ENCODE measurements around the gene TMEM9. TPM values are rescaled to one million over a fixed set of nuclear protein-coding genes. Genes with fewer than 3 reads are reported as not detected.

TMEM9 gene
- total RNA-seq, 1 experiment from 2014 or later: 435 TPM

GRCh38 chr1:201098992-201099677 lies 55.1 kb downstream of the TMEM9 start:
- no peak; the same call in 1 of the 2 replicates for ATAC-seq

GRCh38 chr1:201096977-201097856 lies 57.1 kb downstream of the TMEM9 start:
- Histone ChIP-seq H3K36me3 (ENCODE audit: low read depth, low read length) (no peaks in the 10 kb centered on the region), H3K27me3 (ENCODE audit: low read length) (peaks cover 91% of the 10 kb centered on the region), H3K79me2 (ENCODE audit: low read length) (no peaks in the 10 kb centered on the region), H3K4me3 (ENCODE audit: low read length) (no peak overlapping the region), H2AFZ (ENCODE audit: low read length) (no peak overlapping the region), H3K27ac (ENCODE audit: low read length) (no peak overlapping the region), H3K4me2 (ENCODE audit: low read length) (no peak overlapping the region), H3K9ac (ENCODE audit: low read length) (no peak overlapping the region), H3K9me2 (replicated peaks; ENCODE audit: low read length) (no peaks in the 10 kb centered on the region), H3K9me3 (ENCODE audit: low read length) (no peaks in the 10 kb centered on the region), H3F3A (ENCODE audit: low read length, unreplicated experiment) (no peaks in the 10 kb centered on the region), H4K20me1 (ENCODE audit: low read length) (no peaks in the 10 kb centered on the region), H3K4me1 (ENCODE audit: insufficient read depth, low read length) (no peaks in the 10 kb centered on the region)
- TF ChIP-seq CTCF (conservative IDR thresholded peaks at IDR 0.05; ENCODE audit: low read depth, low read length): no peak
- TF ChIP-seq EZH2phosphoT487 (IDR thresholded peaks at IDR 0.05; ENCODE audit: borderline replicate concordance, low read length): no peak
- no peak for TF ChIP-seq EZH2 (IDR thresholded peaks at IDR 0.05; ENCODE audit: low read length, unreplicated experiment)
- intact Hi-C loops (cut with micrococcal nuclease): no loop called here
- CTCF ChIA-PET: interaction anchor here (0.6 kb wide), 1 partner anchor 133 kb away, joined by 3 read pairs; no protein-coding TSS in a partner anchor
- ATAC-seq: no peak
- no TSS peak for BruUV-seq (replicated peaks)
- DNase-seq: no peak
- POLR2A ChIA-PET (ENCODE audit: unreplicated experiment): no interaction called here

More at GRCh38 chr1:201098992-201099677, 55.1 kb downstream of the TMEM9 start:
- BruUV-seq (replicated peaks): no TSS peak
- H3K27me3 ChIP-seq (ENCODE audit: low read length): peaks cover 84% of the 10 kb centered on the region
- ChIA-PET CTCF (interaction anchor here (0.6 to 0.7 kb wide), 2 partner anchors 22 to 119 kb away, joined by 3 to 4 read pairs; no protein-coding TSS in a partner anchor), POLR2A (ENCODE audit: unreplicated experiment) (no interaction called here)
- no peaks in the 10 kb centered on the region for H3K9me3 ChIP-seq (ENCODE audit: low read length)
- H3K4me3 ChIP-seq (ENCODE audit: low read length): no peak overlapping the region
- no peaks in the 10 kb centered on the region for H3F3A ChIP-seq (ENCODE audit: low read length, unreplicated experiment)
- no peaks in the 10 kb centered on the region for H3K79me2 ChIP-seq (ENCODE audit: low read length)
- H3K36me3 ChIP-seq (ENCODE audit: low read depth, low read length): no peaks in the 10 kb centered on the region
- TF ChIP-seq CTCF (conservative IDR thresholded peaks at IDR 0.05; ENCODE audit: low read depth, low read length): no peak
- no peak for TF ChIP-seq EZH2phosphoT487 (IDR thresholded peaks at IDR 0.05; ENCODE audit: borderline replicate concordance, low read length)
- no peak for TF ChIP-seq EZH2 (IDR thresholded peaks at IDR 0.05; ENCODE audit: low read length, unreplicated experiment)
- no peaks in the 10 kb centered on the region for H3K4me1 ChIP-seq (ENCODE audit: insufficient read depth, low read length)
- DNase-seq: no peak
- no peak overlapping the region for H2AFZ ChIP-seq (ENCODE audit: low read length)
- no peaks in the 10 kb centered on the region for H3K9me2 ChIP-seq (replicated peaks; ENCODE audit: low read length)
- H3K9ac ChIP-seq (ENCODE audit: low read length): no peak overlapping the region
- no peak overlapping the region for H3K27ac ChIP-seq (ENCODE audit: low read length)
- H4K20me1 ChIP-seq (ENCODE audit: low read length): no peaks in the 10 kb centered on the region
- intact Hi-C loops (cut with micrococcal nuclease): no loop called here
- no peak overlapping the region for H3K4me2 ChIP-seq (ENCODE audit: low read length)
